HCT116 (cell line): ENCODE data around the gene ELOB. TPM values are rescaled to one million over a fixed set of nuclear protein-coding genes. Genes with fewer than 3 reads are reported as not detected.

ENCODE experiments used
- ATAC-seq: fragments of 200-7000 bp; cut with Tn5 transposase; 2 replicates; pipeline ENCODE4 v1.9.1; 2020; ENCODE audit warnings: mild to moderate bottlenecking, moderate library complexity
- BruUV-seq: library from RNA; stranded (reverse); fragments of 400-500 nt; replicated peaks from 2 replicates; lab custom pipeline; 2021; lab: Mats Ljungman, UMichigan
- CTCF ChIA-PET: fragments of 300-600 bp; sonication (Branson Sonifier 250); formaldehyde crosslinking; loops from one replicate; lab custom pipeline; 2021; ENCODE audit warnings: antibody characterized with exemption; lab: Charles Lee
- POLR2A ChIA-PET: fragments of 300-600, 350-600 bp; sonication (Branson Sonifier 250); formaldehyde crosslinking; loops from one replicate; lab custom pipeline; 2021; ENCODE audit warnings: antibody characterized with exemption; lab: Charles Lee
- RAD21 ChIA-PET, 2 experiments: fragments of 300-600 bp; sonication (Branson Sonifier 250); formaldehyde crosslinking; loops; one replicate each; lab custom pipeline; 2023; ENCODE audit warnings: low total read pairs in 2 of 2; ENCODE audit not compliant: uncharacterized antibody in 2 of 2, unreplicated experiment in 2 of 2, low non-redundant PET in 1 of 2; lab: Charles Lee
- DNase-seq: peaks from one replicate; pipeline ENCODE4 v3.0.0-alpha.2; 2010; ENCODE audit warnings: low read depth, low spot score
- H2AFZ ChIP-seq: fragments of 200-600 bp; shearing (Covaris generic), sonication (generic); 2 replicates; pipeline ENCODE4 v1.6.1; 2017; ENCODE audit warnings: low read depth, mixed run types, mixed read lengths, antibody characterized with exemption, low read length; ENCODE audit not compliant: poor library complexity, severe bottlenecking
- H3K27ac ChIP-seq: 2 replicates; pipeline ENCODE4 v1.5.1; 2012; ENCODE audit warnings: low read depth, low read length
- H3K27me3 ChIP-seq: fragments of 200-600 bp; sonication (generic); 2 replicates; pipeline ENCODE4 v1.6.1; 2016; ENCODE audit warnings: mixed run types, low read length, mixed read lengths; ENCODE audit not compliant: insufficient read depth
- H3K36me3 ChIP-seq, 2 experiments: fragments of 200-500 bp in 1 of 2; fragments of 200-600 bp in 1 of 2; sonication (Bioruptor generic) in 1 of 2; sonication (generic) in 1 of 2; 2 replicates each; pipeline versions ENCODE4 v1.5.1 to v1.6.1; 2014 to 2016; ENCODE audit warnings: low read length in 2 of 2, inconsistent platforms in 1 of 2, mixed read lengths in 1 of 2, mixed run types in 1 of 2; ENCODE audit not compliant: insufficient read depth in 2 of 2, control insufficient read depth in 1 of 2
- H3K4me1 ChIP-seq, 2 experiments: fragments of 200-600 bp in 1 of 2; sonication (generic) in 1 of 2; 2 replicates each; pipeline versions ENCODE4 v1.5.1 to v1.6.1; 2012 to 2017; ENCODE audit warnings: low read length in 2 of 2, inconsistent platforms in 1 of 2, mild to moderate bottlenecking in 1 of 2, mixed read lengths in 1 of 2, mixed run types in 1 of 2, moderate library complexity in 1 of 2; ENCODE audit not compliant: insufficient read depth in 2 of 2, control insufficient read depth in 1 of 2
- H3K4me2 ChIP-seq: fragments of 200-600 bp; sonication (generic); 2 replicates; pipeline ENCODE4 v1.6.1; 2017; ENCODE audit warnings: mixed run types, low read length, mixed read lengths
- H3K4me3 ChIP-seq, 2 experiments: fragments of 200-600 bp in 1 of 2; sonication (generic) in 1 of 2; replicated peaks in 1 of 2; 2 replicates each; pipeline ENCODE4 v1.5.1; 2011 to 2016; ENCODE audit warnings: low read length in 2 of 2, control low read depth in 1 of 2, low read depth in 1 of 2, mild to moderate bottlenecking in 1 of 2, mixed read lengths in 1 of 2, mixed run types in 1 of 2
- H3K79me2 ChIP-seq: fragments of 200-600 bp; sonication (generic); 2 replicates; pipeline ENCODE4 v1.6.1; 2017; ENCODE audit warnings: mild to moderate bottlenecking, mixed run types, low read length, moderate library complexity, mixed read lengths; ENCODE audit not compliant: insufficient read depth
- H3K9ac ChIP-seq: fragments of 200-600 bp; sonication (generic); 2 replicates; pipeline ENCODE4 v1.6.1; 2016; ENCODE audit warnings: low read length, mixed read lengths
- H3K9me2 ChIP-seq: fragments of 200-600 bp; sonication (generic), shearing (Covaris generic); 2 replicates; pipeline ENCODE4 v1.6.1; 2017; ENCODE audit warnings: mixed run types, mild to moderate bottlenecking, moderate library complexity; ENCODE audit not compliant: insufficient read depth
- H3K9me3 ChIP-seq, 2 experiments: fragments of 200-500 bp in 1 of 2; fragments of 200-600 bp in 1 of 2; sonication (Bioruptor generic) in 1 of 2; sonication (generic) in 1 of 2; 2 replicates each; pipeline ENCODE4 v1.6.1; 2014 to 2017; ENCODE audit warnings: low read length in 2 of 2, mixed read lengths in 2 of 2, inconsistent platforms in 1 of 2, low read depth in 1 of 2, mild to moderate bottlenecking in 1 of 2, mixed run types in 1 of 2, moderate library complexity in 1 of 2; ENCODE audit not compliant: control insufficient read depth in 1 of 2, insufficient read depth in 1 of 2
- H4K20me1 ChIP-seq: fragments of 200-600 bp; sonication (generic), shearing (Covaris generic); 2 replicates; pipeline ENCODE4 v1.6.1; 2017; ENCODE audit warnings: mixed run types, mild to moderate bottlenecking, moderate library complexity; ENCODE audit not compliant: insufficient read depth
- ELF1 ChIP-seq: IDR thresholded peaks from 2 replicates; pipeline ENCODE4 v1.6.1; 2012; ENCODE audit warnings: low read depth, borderline replicate concordance
- EZH2 ChIP-seq: fragments of 200-600 bp; sonication (generic); IDR thresholded peaks from 2 replicates; pipeline ENCODE4 v1.6.1; 2017; ENCODE audit warnings: antibody characterized with exemption, mixed run types
- EZH2phosphoT487 ChIP-seq: fragments of 200-600 bp; IDR thresholded peaks from 2 replicates; pipeline ENCODE4 v1.6.1; 2018; ENCODE audit warnings: antibody characterized with exemption, borderline replicate concordance
- FOSL1 ChIP-seq: IDR thresholded peaks from 2 replicates; pipeline ENCODE4 v1.6.1; 2012; ENCODE audit warnings: low read depth
- RAD21 ChIP-seq: IDR thresholded peaks from 2 replicates; pipeline ENCODE4 v1.6.1; 2012; ENCODE audit warnings: low read depth, mild to moderate bottlenecking
- SIN3A ChIP-seq: IDR thresholded peaks from 2 replicates; pipeline ENCODE4 v1.6.1; 2012; ENCODE audit warnings: low read depth
- TCF7L2 ChIP-seq: IDR thresholded peaks from 2 replicates; pipeline ENCODE4 v1.7.0; 2011; ENCODE audit warnings: borderline replicate concordance, inconsistent platforms; ENCODE audit not compliant: insufficient read depth, insufficient read length; ENCODE audit errors: extremely low read depth
- intact Hi-C: fragments of 100-400 bp; cut with micrococcal nuclease; formaldehyde crosslinking; loops from 2 replicates; pipeline ENCODE4 v1.10.0; 2022
- total RNA-seq: library from RNA; stranded (reverse); gene quantifications from one replicate; pipeline ENCODE4 v1.2.1, GENCODE V29; 2021; ENCODE audit not compliant: unreplicated experiment
- TF ChIP-seq, protein P1 (sequence below), 3 experiments: fragments of 200-600 bp in 1 of 3; sonication (generic) in 1 of 3; IDR thresholded peaks in 2 of 3; conservative IDR thresholded peaks in 1 of 3; 2 replicates each; pipeline ENCODE4 v1.5.1; 2012 to 2017; ENCODE audit warnings: low read depth in 2 of 3, low read length in 2 of 3, antibody characterized with exemption in 1 of 3, borderline replicate concordance in 1 of 3, control low read depth in 1 of 3, mild to moderate bottlenecking in 1 of 3, mixed read lengths in 1 of 3, mixed run types in 1 of 3, moderate library complexity in 1 of 3; ENCODE audit not compliant: insufficient read depth in 1 of 3
- TF ChIP-seq, protein P2 (sequence below): IDR thresholded peaks from 2 replicates; pipeline ENCODE4 v1.6.1; 2011; ENCODE audit warnings: mild to moderate bottlenecking, low read length, moderate library complexity; ENCODE audit not compliant: insufficient replicate concordance; ENCODE audit errors: extremely low read depth
- TF ChIP-seq, protein P3 (sequence below): IDR thresholded peaks from 2 replicates; pipeline ENCODE4 v1.6.1; 2012; ENCODE audit warnings: low read depth

ELOB gene
- total RNA-seq, 1 experiment from 2014 or later: 239 TPM

DNA sequence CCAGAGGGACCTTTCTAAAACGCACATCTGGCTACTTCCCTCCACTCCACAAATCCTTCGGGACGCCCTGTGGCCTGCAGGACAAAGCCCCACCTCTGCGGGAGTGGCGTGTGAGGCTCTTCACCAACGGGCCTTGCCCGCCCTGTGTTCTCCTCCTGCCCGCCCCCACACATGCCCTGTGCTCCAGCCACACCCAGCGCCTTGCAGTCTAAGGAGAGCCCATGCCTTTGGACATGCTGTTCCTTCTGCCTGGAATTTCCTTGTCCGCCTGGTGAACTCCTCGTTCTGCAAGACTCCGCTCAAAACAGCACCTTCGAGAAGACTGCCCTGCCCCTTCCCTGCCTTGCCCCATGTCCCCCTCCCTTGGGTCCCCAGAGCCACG is 7.4 kb downstream of the ELOB start:
- Histone ChIP-seq H3K9me3 (no peaks in the 10 kb centered on the region), H3K4me2 (no peak overlapping the region), H3K4me1 (peaks cover 0 to 46% of the 10 kb centered on the region in 2 experiments; a peak in 2 of 4 replicates), H3K27me3 (no peaks in the 10 kb centered on the region), H3K9ac (0 out of 2 replicates have a peak overlapping the region, but pooled peaks have one; percentile 1), H4K20me1 (peaks cover 16% of the 10 kb centered on the region; the same call in 1 of the 2 replicates), H2AFZ (no peak overlapping the region), H3K9me2 (no peaks in the 10 kb centered on the region), H3K4me3 (no peak overlapping the region), H3K36me3 (peaks cover 40 to 82% of the 10 kb centered on the region in 2 experiments)
- ChIA-PET POLR2A (interaction anchor here (0.6 kb wide), 1 partner anchor 17 kb away, joined by 3 read pairs; the partner anchor contains the start of gene SRRM2), RAD21 (no interaction called here), CTCF (no interaction called here)
- DNase-seq (no peak), ATAC-seq (peak; percentile 41)
- no TSS peak for BruUV-seq
- TF ChIP-seq SIN3A: no peak
- TF ChIP-seq RAD21: no peak
- TF ChIP-seq EZH2phosphoT487: no peak
- TF ChIP-seq, all 23 proteins: peak for 0
- Histone ChIP-seq H3K79me2 (peaks cover 89% of the 10 kb centered on the region), H3K27ac (peak overlapping the region; percentile 34; the same call in 1 of the 2 replicates)
- intact Hi-C loops: no loop called here

DNA sequence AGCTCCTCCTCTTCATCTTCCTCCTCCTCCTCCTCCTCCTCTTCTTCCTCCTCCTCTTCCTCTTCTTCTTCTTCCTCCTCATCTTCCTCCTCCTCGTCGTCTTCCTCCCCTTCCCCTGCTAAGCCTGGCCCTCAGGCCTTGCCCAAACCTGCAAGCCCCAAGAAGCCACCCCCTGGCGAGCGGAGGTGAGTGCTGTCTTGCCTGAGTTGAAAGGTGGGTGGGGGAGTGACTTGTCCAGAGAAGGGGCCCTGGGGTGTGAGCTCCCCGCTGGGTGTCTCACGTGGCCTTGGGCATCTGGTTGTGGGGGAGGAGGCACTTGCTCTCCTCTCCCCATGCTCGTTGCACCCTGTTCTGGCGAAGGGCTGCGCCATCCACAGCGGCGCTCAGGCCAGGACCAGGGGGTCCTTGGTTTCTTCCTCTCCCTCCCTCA is 8.0 kb downstream of the ELOB start:
- no peak for DNase-seq
- Histone ChIP-seq H3K4me3 (no peak overlapping the region), H3K9me2 (no peaks in the 10 kb centered on the region), H3K4me2 (no peak overlapping the region), H3K9me3 (no peaks in the 10 kb centered on the region), H3K27ac (peak overlapping the region; percentile 34; the same call in 1 of the 2 replicates), H2AFZ (no peak overlapping the region), H4K20me1 (peaks cover 19% of the 10 kb centered on the region; the same call in 1 of the 2 replicates), H3K36me3 (peaks cover 43 to 85% of the 10 kb centered on the region in 2 experiments), H3K9ac (no peak overlapping the region), H3K4me1 (peaks cover 0 to 46% of the 10 kb centered on the region in 2 experiments; a peak in 2 of 4 replicates), H3K79me2 (peaks cover 89% of the 10 kb centered on the region), H3K27me3 (no peaks in the 10 kb centered on the region)
- no TSS peak for BruUV-seq
- TF ChIP-seq TCF7L2 (no peak), FOSL1 (no peak), EZH2phosphoT487 (no peak), EZH2 (no peak), ELF1 (no peak)
- TF ChIP-seq, protein P1, sequence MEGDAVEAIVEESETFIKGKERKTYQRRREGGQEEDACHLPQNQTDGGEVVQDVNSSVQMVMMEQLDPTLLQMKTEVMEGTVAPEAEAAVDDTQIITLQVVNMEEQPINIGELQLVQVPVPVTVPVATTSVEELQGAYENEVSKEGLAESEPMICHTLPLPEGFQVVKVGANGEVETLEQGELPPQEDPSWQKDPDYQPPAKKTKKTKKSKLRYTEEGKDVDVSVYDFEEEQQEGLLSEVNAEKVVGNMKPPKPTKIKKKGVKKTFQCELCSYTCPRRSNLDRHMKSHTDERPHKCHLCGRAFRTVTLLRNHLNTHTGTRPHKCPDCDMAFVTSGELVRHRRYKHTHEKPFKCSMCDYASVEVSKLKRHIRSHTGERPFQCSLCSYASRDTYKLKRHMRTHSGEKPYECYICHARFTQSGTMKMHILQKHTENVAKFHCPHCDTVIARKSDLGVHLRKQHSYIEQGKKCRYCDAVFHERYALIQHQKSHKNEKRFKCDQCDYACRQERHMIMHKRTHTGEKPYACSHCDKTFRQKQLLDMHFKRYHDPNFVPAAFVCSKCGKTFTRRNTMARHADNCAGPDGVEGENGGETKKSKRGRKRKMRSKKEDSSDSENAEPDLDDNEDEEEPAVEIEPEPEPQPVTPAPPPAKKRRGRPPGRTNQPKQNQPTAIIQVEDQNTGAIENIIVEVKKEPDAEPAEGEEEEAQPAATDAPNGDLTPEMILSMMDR (IDR thresholded peaks at IDR 0.05 in 2 of 3, conservative IDR thresholded peaks at IDR 0.05 in 1 of 3; ENCODE audit: borderline replicate concordance in 1 of 3, insufficient read depth in 1 of 3, low read depth in 2 of 3, low read length in 2 of 3): no peak
- TF ChIP-seq, protein P2, sequence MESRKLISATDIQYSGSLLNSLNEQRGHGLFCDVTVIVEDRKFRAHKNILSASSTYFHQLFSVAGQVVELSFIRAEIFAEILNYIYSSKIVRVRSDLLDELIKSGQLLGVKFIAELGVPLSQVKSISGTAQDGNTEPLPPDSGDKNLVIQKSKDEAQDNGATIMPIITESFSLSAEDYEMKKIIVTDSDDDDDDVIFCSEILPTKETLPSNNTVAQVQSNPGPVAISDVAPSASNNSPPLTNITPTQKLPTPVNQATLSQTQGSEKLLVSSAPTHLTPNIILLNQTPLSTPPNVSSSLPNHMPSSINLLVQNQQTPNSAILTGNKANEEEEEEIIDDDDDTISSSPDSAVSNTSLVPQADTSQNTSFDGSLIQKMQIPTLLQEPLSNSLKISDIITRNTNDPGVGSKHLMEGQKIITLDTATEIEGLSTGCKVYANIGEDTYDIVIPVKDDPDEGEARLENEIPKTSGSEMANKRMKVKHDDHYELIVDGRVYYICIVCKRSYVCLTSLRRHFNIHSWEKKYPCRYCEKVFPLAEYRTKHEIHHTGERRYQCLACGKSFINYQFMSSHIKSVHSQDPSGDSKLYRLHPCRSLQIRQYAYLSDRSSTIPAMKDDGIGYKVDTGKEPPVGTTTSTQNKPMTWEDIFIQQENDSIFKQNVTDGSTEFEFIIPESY: no peak
- TF ChIP-seq, protein P3, sequence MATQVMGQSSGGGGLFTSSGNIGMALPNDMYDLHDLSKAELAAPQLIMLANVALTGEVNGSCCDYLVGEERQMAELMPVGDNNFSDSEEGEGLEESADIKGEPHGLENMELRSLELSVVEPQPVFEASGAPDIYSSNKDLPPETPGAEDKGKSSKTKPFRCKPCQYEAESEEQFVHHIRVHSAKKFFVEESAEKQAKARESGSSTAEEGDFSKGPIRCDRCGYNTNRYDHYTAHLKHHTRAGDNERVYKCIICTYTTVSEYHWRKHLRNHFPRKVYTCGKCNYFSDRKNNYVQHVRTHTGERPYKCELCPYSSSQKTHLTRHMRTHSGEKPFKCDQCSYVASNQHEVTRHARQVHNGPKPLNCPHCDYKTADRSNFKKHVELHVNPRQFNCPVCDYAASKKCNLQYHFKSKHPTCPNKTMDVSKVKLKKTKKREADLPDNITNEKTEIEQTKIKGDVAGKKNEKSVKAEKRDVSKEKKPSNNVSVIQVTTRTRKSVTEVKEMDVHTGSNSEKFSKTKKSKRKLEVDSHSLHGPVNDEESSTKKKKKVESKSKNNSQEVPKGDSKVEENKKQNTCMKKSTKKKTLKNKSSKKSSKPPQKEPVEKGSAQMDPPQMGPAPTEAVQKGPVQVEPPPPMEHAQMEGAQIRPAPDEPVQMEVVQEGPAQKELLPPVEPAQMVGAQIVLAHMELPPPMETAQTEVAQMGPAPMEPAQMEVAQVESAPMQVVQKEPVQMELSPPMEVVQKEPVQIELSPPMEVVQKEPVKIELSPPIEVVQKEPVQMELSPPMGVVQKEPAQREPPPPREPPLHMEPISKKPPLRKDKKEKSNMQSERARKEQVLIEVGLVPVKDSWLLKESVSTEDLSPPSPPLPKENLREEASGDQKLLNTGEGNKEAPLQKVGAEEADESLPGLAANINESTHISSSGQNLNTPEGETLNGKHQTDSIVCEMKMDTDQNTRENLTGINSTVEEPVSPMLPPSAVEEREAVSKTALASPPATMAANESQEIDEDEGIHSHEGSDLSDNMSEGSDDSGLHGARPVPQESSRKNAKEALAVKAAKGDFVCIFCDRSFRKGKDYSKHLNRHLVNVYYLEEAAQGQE: no peak
- ATAC-seq: no peak
- intact Hi-C loops: no loop called here
- ChIA-PET CTCF (no interaction called here), RAD21 (no interaction called here), POLR2A (no interaction called here)
